Stimulated activated CD8-positive, alpha-beta memory T cell treated with anti-CD3 and anti-CD28 coated beads, Interleukin-2, amount 100 ng/mL, for 1 hour (primary cell): ENCODE data around the gene CPO.

Experiments used
- DNase-seq, 2 donors: peaks; one replicate each; pipeline ENCODE4 v3.0.0-alpha.2; 2020; ENCODE audit warnings: low read depth in 2 of 2

CPO gene

GRCh38 chr2:206971805-206972204, 32.5 kb downstream of the CPO start:
- no peak for DNase-seq

- no peak for DNase-seq
Measured at GRCh38 chr2:206974551-206974950, 35.2 kb downstream of the CPO start.

GRCh38 chr2:206978746-206979145, 39.4 kb downstream of the CPO start:
- no peak for DNase-seq

- no peak for DNase-seq
Measured at GRCh38 chr2:206979365-206979764, 40.0 kb downstream of the CPO start.

GRCh38 chr2:206979922-206980321, 40.6 kb downstream of the CPO start:
- DNase-seq = no peak

- no peak for DNase-seq
Measured at GRCh38 chr2:206980413-206980812, 41.1 kb downstream of the CPO start.

- no peak for DNase-seq
Measured at GRCh38 chr2:206981086-206981674, 41.9 kb downstream of the CPO start.

- no peak for DNase-seq
Measured at GRCh38 chr2:206981739-206982340, 42.5 kb downstream of the CPO start.

GRCh38 chr2:206982360-206982955, 43.1 kb downstream of the CPO start:
- DNase-seq = no peak

- DNase-seq = no peak
Measured at GRCh38 chr2:206983161-206983859, 44.0 kb downstream of the CPO start.

GRCh38 chr2:206984206-206984605, 44.9 kb downstream of the CPO start:
- no peak for DNase-seq

- DNase-seq = no peak
Measured at GRCh38 chr2:206986943-206987342, 47.6 kb downstream of the CPO start.

GRCh38 chr2:206987810-206988209, 48.5 kb downstream of the CPO start:
- DNase-seq = no peak

GRCh38 chr2:206988884-206989283, 49.6 kb downstream of the CPO start:
- no peak for DNase-seq

- no peak for DNase-seq
Measured at GRCh38 chr2:206989311-206989710, 50.0 kb downstream of the CPO start.

GRCh38 chr2:206990360-206990759, 51.0 kb downstream of the CPO start:
- DNase-seq = no peak

GRCh38 chr2:206991070-206991469, 51.8 kb downstream of the CPO start:
- no peak for DNase-seq

- no peak for DNase-seq
Measured at GRCh38 chr2:206993396-206993911, 54.1 kb downstream of the CPO start.

GRCh38 chr2:206993964-206994363, 54.6 kb downstream of the CPO start:
- no peak for DNase-seq

GRCh38 chr2:206996556-206997065, 57.3 kb downstream of the CPO start:
- DNase-seq = no peak

GRCh38 chr2:207008105-207008990, 69.0 kb downstream of the CPO start:
- no peak for DNase-seq
